Smooth muscle cell (in vitro differentiated cells): ENCODE data around the gene CCDC40. TPM values are rescaled to one million over a fixed set of nuclear protein-coding genes. Genes with fewer than 3 reads are reported as not detected.

Source experiments
- DNase-seq: peaks from one replicate; lab custom pipeline; 2025; ENCODE audit not compliant: unreplicated experiment; lab: John Stamatoyannopoulos, UW
- H2AFZ ChIP-seq: fragments of 200-600 bp; sonication (generic); 2 replicates; pipeline ENCODE4 v1.6.0; 2016; ENCODE audit warnings: antibody characterized with exemption, low read depth, mild to moderate bottlenecking
- H3F3A ChIP-seq: fragments of 200-600 bp; sonication (generic); 2 replicates; pipeline ENCODE4 v1.6.0; 2017; ENCODE audit warnings: antibody characterized with exemption, low read depth
- H3K27ac ChIP-seq: fragments of 200-600 bp; sonication (generic); 2 replicates; pipeline ENCODE4 v1.5.1; 2016; ENCODE audit warnings: low read depth, mild to moderate bottlenecking
- H3K27me3 ChIP-seq: fragments of 200-600 bp; sonication (generic); 2 replicates; pipeline ENCODE4 v1.6.1; 2016; ENCODE audit warnings: low read depth, mild to moderate bottlenecking
- H3K36me3 ChIP-seq: fragments of 200-600 bp; sonication (generic); 2 replicates; pipeline ENCODE4 v1.5.1; 2016; ENCODE audit warnings: low read depth
- H3K4me1 ChIP-seq: fragments of 200-600 bp; sonication (generic); 2 replicates; pipeline ENCODE4 v1.5.1; 2016; ENCODE audit warnings: low read depth
- H3K4me2 ChIP-seq: fragments of 200-600 bp; sonication (generic); 2 replicates; pipeline ENCODE4 v1.6.0; 2016; ENCODE audit warnings: mild to moderate bottlenecking
- H3K4me3 ChIP-seq: fragments of 200-600 bp; sonication (generic); 2 replicates; pipeline ENCODE4 v1.5.1; 2016; ENCODE audit warnings: mild to moderate bottlenecking
- H3K79me2 ChIP-seq: fragments of 200-600 bp; sonication (generic); 2 replicates; pipeline ENCODE4 v1.6.0; 2016; ENCODE audit warnings: low read depth, mild to moderate bottlenecking
- H3K9ac ChIP-seq: fragments of 200-600 bp; sonication (generic); 2 replicates; pipeline ENCODE4 v1.6.0; 2016; ENCODE audit warnings: low read depth
- H3K9me3 ChIP-seq: fragments of 200-600 bp; sonication (generic); replicated peaks from 2 replicates; pipeline ENCODE4 v1.5.1; 2016; ENCODE audit warnings: low read depth
- H4K20me1 ChIP-seq: fragments of 200-600 bp; sonication (generic); 2 replicates; pipeline ENCODE4 v1.6.0; 2016; ENCODE audit warnings: low read depth
- CTCF ChIP-seq: fragments of 200-600 bp; sonication (generic); IDR thresholded peaks from 2 replicates; pipeline ENCODE4 v1.5.1; 2017; ENCODE audit warnings: borderline replicate concordance, mild to moderate bottlenecking, antibody characterized with exemption; ENCODE audit not compliant: insufficient read depth, poor library complexity, severe bottlenecking
- WGBS: methylation state at CpG from one replicate; pipeline ENCODE4 v1.1.7; 2016; ENCODE audit warnings: low lambda C conversion rate; 5-methylcytosine and 5-hydroxymethylcytosine counted together
- polyA plus RNA-seq: library from polyadenylated mRNA; unstranded; fragments of >200 nt; fragmentation: Nextera tagmentation; extraction: Ambion mirVana; gene quantifications from 2 replicates; pipeline ENCODE4 v1.2.1, GENCODE V29; 2016
- total RNA-seq: library from RNA; depleted of rRNA; stranded (reverse); fragments of >200 nt; gene quantifications from 2 replicates; pipeline ENCODE4 v1.2.3, GENCODE V29; 2014

CCDC40 gene
- total and polyA plus RNA-seq, 2 experiments from 2014 or later = 0.81 to 5.9 TPM

DNA sequence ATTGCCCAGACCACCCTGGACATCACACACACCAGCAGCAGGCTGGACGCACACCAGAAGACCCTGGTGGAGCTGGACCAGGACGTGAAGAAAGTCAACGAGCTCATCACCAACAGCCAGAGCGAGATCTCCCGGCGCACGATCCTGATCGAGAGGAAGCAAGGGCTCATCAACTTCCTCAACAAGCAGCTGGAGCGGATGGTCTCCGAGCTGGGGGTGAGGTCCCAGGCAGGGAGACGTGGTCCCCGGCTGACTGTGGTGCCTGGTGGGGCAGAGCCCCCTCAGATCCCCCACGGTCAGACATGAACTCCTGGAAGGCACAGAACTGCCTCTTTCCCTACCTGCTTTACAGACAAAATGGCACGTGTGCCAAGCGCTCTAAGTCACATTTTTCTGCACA is 48.3 kb downstream of the CCDC40 start:
- WGBS = 92% methylated on average over 15 of the region's 15 CpGs
- no peak for TF ChIP-seq CTCF
- H4K20me1 ChIP-seq = no peaks in the 10 kb centered on the region

GRCh38 chr17:80086081-80086480 is 49.6 kb downstream of the CCDC40 start:
- DNase-seq = no peak
- 95% methylated on average over 17 of the region's 17 CpGs for WGBS
- Histone ChIP-seq H3K27ac (no peak overlapping the region), H3K79me2 (no peaks in the 10 kb centered on the region), H3K4me2 (no peak overlapping the region), H2AFZ (no peak overlapping the region), H3K27me3 (no peaks in the 10 kb centered on the region), H3K4me3 (no peak overlapping the region), H3K36me3 (no peaks in the 10 kb centered on the region), H3F3A (no peaks in the 10 kb centered on the region), H4K20me1 (no peaks in the 10 kb centered on the region), H3K4me1 (no peaks in the 10 kb centered on the region), H3K9me3 (no peaks in the 10 kb centered on the region), H3K9ac (no peak overlapping the region)
- TF ChIP-seq CTCF = no peak

More for the DNA sequence above, 48.3 kb downstream of the CCDC40 start:
- H3F3A ChIP-seq = no peaks in the 10 kb centered on the region
- H2AFZ ChIP-seq = no peak overlapping the region
- no peak for DNase-seq
- no peak overlapping the region for H3K9ac ChIP-seq
- no peaks in the 10 kb centered on the region for H3K4me1 ChIP-seq
- H3K36me3 ChIP-seq = no peaks in the 10 kb centered on the region
- H3K4me2 ChIP-seq = no peak overlapping the region
- no peaks in the 10 kb centered on the region for H3K9me3 ChIP-seq
- H3K27ac ChIP-seq = no peak overlapping the region
- H3K79me2 ChIP-seq = no peaks in the 10 kb centered on the region
- no peak overlapping the region for H3K4me3 ChIP-seq
- H3K27me3 ChIP-seq = no peaks in the 10 kb centered on the region

DNA sequence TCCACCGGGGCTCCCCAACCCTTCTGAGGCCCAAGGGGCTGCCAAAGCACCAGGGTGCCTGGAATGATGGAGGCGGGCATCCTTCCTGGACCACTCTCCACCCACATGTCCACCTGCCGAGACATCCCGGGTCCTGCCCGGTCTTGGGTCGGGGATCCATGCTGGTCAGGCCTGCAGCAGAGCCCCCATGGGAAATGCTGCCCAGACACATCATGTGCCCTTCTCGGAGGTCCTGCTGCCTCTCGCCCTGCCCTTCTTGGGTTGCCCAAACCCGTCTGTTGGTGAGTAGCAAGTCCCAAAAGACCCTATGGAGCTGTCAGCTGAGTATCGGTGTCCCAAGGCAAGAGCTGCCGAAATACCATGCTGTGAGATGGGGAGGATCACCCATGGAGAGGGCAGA is 50.2 kb downstream of the CCDC40 start:
- Histone ChIP-seq H3K4me3 (no peak overlapping the region), H3K27ac (no peak overlapping the region), H3K9ac (no peak overlapping the region), H3K9me3 (no peaks in the 10 kb centered on the region), H3K4me2 (no peak overlapping the region), H3K4me1 (no peaks in the 10 kb centered on the region), H3K79me2 (no peaks in the 10 kb centered on the region), H3F3A (no peaks in the 10 kb centered on the region), H3K36me3 (no peaks in the 10 kb centered on the region), H4K20me1 (no peaks in the 10 kb centered on the region), H3K27me3 (no peaks in the 10 kb centered on the region), H2AFZ (no peak overlapping the region)
- TF ChIP-seq CTCF = no peak
- WGBS = 95% methylated on average over 11 of the region's 11 CpGs
- DNase-seq = no peak
